Measurements from ENCODE around the gene ZNF784. TPM values are rescaled to one million over a fixed set of nuclear protein-coding genes. Genes with fewer than 3 reads are reported as not detected.
A peak's percentile ranks its signal among the peaks of the same experiment; 100 is the strongest.

ZNF784 gene
- total and polyA plus RNA-seq, 10 of the 15 experiments (the other 5 are each of a cell fraction or from before 2014, with no cell fraction given) = 0.10 to 5.2 (median 1.8) TPM

DNA sequence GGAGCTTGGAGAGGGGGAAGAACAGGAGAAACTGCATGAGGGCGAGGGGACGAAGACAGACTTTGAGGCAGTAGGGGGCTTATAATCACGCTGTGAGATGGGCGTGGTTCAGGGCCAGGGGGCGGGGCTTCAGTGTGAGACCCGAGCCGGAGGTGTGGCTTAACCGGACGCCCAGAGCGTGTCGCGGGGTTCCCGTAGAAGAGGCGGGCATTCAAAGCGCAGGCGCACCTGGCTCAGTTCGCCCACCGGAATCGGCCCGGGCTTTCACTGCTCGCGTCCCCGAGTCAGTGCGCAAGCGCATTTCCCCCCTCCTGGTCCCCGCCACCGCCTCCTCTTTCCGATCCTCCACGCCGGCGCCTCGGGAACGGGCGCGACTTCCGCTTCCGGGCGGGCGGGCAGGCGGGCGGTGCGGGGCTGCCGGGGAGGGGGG, 19.1 kb downstream of the ZNF784 start (continued):
- TF ChIP-seq, protein P1, sequence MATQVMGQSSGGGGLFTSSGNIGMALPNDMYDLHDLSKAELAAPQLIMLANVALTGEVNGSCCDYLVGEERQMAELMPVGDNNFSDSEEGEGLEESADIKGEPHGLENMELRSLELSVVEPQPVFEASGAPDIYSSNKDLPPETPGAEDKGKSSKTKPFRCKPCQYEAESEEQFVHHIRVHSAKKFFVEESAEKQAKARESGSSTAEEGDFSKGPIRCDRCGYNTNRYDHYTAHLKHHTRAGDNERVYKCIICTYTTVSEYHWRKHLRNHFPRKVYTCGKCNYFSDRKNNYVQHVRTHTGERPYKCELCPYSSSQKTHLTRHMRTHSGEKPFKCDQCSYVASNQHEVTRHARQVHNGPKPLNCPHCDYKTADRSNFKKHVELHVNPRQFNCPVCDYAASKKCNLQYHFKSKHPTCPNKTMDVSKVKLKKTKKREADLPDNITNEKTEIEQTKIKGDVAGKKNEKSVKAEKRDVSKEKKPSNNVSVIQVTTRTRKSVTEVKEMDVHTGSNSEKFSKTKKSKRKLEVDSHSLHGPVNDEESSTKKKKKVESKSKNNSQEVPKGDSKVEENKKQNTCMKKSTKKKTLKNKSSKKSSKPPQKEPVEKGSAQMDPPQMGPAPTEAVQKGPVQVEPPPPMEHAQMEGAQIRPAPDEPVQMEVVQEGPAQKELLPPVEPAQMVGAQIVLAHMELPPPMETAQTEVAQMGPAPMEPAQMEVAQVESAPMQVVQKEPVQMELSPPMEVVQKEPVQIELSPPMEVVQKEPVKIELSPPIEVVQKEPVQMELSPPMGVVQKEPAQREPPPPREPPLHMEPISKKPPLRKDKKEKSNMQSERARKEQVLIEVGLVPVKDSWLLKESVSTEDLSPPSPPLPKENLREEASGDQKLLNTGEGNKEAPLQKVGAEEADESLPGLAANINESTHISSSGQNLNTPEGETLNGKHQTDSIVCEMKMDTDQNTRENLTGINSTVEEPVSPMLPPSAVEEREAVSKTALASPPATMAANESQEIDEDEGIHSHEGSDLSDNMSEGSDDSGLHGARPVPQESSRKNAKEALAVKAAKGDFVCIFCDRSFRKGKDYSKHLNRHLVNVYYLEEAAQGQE (IDR thresholded peaks at IDR 0.05; ENCODE audit: low read depth, low read length) = no peak
- TF ChIP-seq HCFC1 (IDR thresholded peaks at IDR 0.05; ENCODE audit: low read length) (peak; percentile 50), HDGF (IDR thresholded peaks at IDR 0.05) (peak; percentile 79; the same call in 1 of the 2 replicates), BHLHE40 (IDR thresholded peaks at IDR 0.05; ENCODE audit: borderline replicate concordance in 1 of 2, low read depth in 2 of 2, low read length in 1 of 2) (peak in 1 of 2 experiments; percentile 48; a peak in 2 of 4 replicates), NBN (IDR thresholded peaks at IDR 0.05) (0 out of 2 replicates have a peak, but pooled peaks have one; percentile 7), YBX1 (IDR thresholded peaks at IDR 0.05) (no peak), POLR2A (IDR thresholded peaks at IDR 0.05; ENCODE audit: low read depth, low read length) (no peak), NRF1 (conservative IDR thresholded peaks at IDR 0.05; ENCODE audit: low read depth, low read length) (peak; percentile 94), ZBED1 (IDR thresholded peaks at IDR 0.05; ENCODE audit: borderline replicate concordance) (no peak), IRF4 (IDR thresholded peaks at IDR 0.05; ENCODE audit: low read depth, low read length) (no peak), MEF2B (IDR thresholded peaks at IDR 0.05; ENCODE audit: partially characterized antibody, poor library complexity, severe bottlenecking) (no peak)
- TF ChIP-seq, protein P2, sequence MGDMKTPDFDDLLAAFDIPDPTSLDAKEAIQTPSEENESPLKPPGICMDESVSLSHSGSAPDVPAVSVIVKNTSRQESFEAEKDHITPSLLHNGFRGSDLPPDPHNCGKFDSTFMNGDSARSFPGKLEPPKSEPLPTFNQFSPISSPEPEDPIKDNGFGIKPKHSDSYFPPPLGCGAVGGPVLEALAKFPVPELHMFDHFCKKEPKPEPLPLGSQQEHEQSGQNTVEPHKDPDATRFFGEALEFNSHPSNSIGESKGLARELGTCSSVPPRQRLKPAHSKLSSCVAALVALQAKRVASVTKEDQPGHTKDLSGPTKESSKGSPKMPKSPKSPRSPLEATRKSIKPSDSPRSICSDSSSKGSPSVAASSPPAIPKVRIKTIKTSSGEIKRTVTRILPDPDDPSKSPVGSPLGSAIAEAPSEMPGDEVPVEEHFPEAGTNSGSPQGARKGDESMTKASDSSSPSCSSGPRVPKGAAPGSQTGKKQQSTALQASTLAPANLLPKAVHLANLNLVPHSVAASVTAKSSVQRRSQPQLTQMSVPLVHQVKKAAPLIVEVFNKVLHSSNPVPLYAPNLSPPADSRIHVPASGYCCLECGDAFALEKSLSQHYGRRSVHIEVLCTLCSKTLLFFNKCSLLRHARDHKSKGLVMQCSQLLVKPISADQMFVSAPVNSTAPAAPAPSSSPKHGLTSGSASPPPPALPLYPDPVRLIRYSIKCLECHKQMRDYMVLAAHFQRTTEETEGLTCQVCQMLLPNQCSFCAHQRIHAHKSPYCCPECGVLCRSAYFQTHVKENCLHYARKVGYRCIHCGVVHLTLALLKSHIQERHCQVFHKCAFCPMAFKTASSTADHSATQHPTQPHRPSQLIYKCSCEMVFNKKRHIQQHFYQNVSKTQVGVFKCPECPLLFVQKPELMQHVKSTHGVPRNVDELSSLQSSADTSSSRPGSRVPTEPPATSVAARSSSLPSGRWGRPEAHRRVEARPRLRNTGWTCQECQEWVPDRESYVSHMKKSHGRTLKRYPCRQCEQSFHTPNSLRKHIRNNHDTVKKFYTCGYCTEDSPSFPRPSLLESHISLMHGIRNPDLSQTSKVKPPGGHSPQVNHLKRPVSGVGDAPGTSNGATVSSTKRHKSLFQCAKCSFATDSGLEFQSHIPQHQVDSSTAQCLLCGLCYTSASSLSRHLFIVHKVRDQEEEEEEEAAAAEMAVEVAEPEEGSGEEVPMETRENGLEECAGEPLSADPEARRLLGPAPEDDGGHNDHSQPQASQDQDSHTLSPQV (IDR thresholded peaks at IDR 0.05) = no peak
- TF ChIP-seq, protein P3, sequence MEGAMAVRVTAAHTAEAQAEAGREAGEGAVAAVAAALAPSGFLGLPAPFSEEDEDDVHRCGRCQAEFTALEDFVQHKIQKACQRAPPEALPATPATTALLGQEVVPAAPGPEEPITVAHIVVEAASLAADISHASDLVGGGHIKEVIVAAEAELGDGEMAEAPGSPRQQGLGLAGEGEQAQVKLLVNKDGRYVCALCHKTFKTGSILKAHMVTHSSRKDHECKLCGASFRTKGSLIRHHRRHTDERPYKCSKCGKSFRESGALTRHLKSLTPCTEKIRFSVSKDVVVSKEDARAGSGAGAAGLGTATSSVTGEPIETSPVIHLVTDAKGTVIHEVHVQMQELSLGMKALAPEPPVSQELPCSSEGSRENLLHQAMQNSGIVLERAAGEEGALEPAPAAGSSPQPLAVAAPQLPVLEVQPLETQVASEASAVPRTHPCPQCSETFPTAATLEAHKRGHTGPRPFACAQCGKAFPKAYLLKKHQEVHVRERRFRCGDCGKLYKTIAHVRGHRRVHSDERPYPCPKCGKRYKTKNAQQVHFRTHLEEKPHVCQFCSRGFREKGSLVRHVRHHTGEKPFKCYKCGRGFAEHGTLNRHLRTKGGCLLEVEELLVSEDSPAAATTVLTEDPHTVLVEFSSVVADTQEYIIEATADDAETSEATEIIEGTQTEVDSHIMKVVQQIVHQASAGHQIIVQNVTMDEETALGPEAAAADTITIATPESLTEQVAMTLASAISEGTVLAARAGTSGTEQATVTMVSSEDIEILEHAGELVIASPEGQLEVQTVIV (IDR thresholded peaks at IDR 0.05; ENCODE audit: borderline replicate concordance, partially characterized antibody) = peak; percentile 18
